Epithelial cell of prostate (primary cell): ENCODE data around the gene IL15RA.
A peak's percentile ranks its signal among the peaks of the same experiment; 100 is the strongest.
"Not testable (repeated sequence)": the region's sequence is repeated elsewhere in the genome, so short reads cannot be mapped to it uniquely, and the experiment has no call there.

Experiments used
- DNase-seq: peaks from one replicate; pipeline ENCODE4 v3.0.0-alpha.2; 2011; ENCODE audit warnings: low read depth, low spot score
- H3K27ac ChIP-seq: fragments of 450-650 bp; 2 replicates; pipeline ENCODE4 v1.5.1; 2017; ENCODE audit warnings: mild to moderate bottlenecking

IL15RA gene

DNA sequence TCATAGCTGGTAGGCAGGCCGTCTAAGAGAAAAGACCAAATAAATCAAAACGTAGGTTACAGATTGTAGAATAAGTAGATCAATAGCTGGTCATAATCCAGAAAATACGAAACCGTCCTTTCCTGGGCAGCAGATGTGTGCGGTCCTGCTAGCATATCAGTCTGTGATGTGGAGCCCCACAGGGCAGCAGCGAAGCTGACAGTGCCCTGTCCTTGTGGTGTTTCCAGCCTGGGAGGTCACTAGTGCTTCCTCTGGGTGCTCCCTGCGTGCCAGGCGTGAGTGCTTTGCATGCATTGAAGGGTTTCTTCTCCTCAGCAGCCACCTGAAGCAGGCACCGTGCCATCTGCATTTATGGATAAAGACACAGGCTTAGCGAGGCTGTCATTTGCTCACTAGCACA, 41.7 kb downstream of the IL15RA start:
- no peak overlapping the region for H3K27ac ChIP-seq
- DNase-seq: no peak

DNA sequence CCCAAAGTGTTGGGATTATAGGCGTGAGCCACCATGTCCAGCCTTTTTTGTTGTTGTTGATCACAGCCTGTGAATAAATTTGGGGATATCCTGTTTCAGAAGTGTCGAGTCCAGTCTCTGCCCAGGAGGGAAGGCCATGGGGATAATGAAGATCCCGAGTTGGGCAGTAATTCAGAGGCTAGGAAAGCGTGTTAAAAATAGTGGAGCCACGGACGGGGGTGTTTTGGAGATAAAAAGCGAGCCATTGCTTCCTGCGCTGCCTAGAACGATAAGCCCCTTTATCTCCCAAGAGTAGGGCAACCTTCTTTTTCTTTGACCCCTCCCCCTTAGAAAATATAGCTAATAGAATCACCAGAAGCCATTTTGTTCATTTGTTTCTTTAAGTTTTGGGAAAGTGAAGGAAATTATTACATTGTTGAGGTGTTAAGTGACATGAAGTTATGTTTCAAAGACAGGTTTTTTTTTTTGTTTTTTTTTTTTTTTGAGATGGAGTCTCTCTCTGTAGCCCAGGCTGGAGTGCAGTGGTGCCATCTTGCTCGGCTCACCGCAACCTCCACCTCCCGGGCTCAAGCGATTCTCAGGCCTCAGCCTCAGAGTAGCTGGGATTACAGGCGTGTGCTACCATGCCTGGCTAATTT, 43.3 kb downstream of the IL15RA start:
- H3K27ac ChIP-seq: no peak overlapping the region
- no peak for DNase-seq

DNA sequence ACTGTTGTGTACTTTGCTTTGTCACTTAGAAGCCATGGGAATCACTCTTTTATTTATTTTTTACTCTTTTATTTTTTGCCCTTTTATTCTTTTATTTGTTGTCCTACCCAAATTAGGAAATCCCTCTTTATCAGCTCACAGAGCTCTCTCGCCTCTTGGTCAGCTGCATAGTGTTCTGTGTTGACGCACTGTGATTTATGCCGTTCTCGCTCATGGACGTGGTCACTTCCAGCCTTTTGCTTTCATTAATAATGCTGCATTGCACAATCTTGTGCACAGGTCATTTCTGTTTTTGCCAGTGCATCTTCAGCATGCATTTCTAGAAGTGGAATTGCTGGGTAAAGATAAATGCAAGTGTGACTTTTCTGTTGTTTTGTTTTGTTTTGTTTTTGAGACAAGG, 45.0 kb downstream of the IL15RA start:
- DNase-seq: no peak
- no peak overlapping the region for H3K27ac ChIP-seq

DNA sequence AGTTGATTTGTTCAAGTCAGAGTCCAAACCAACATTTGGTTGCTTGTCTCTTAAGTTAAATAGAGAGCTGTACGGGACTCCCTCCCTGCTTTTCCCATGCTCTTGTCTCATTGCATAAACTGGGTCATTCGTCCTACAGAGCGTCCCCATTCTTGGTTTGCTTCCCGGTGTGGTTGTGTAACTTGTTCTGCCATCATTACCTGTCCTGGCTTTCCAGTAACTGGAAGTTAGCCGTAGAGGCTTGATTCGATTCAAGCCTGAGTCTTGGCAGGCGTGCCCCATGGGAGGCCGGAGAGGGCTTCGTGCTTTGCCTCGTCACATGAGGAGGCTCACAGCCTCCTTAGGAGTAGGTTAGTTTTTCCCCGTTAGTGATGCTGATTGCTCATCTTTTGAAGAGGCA, 47.1 kb downstream of the IL15RA start:
- no peak for DNase-seq
- H3K27ac ChIP-seq: no peak overlapping the region

DNA sequence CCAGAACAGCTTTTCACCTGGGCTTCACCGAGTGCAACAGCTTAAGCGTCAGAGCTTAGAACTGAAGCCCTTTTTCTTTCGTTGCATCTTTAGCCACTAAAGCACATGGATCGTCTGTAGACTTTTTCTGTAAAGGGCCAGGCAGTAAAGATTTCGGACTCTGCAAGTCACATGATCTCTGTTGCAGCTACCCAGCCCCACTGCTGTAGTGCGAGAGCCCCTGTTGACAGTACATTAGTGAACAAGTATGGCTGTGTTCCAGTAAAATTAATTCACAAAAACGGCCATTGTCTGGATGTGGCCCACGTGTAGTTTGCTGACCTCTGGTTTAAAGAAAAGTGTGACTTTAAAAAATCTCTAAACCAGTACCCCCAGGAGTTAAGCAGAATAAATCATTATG, 47.9 kb downstream of the IL15RA start:
- H3K27ac ChIP-seq: no peak overlapping the region

DNA sequence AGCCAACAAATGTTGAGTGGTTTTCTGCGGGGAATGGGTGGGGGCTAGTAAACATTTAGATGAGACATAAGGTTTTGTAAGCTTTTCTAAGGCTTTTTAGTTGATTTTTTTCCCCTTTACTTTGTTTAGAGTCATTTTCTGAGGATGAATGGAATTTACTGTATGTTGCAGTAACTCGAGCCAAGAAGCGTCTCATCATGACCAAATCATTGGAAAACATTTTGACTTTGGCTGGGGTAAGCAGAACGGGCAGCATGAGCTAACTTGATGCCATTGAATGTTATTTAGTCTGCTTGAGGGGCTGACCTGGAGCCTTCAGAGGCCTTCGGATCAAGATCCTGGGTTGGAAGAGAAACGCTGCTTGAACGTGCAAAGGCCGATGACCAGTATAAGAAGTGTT, 50.0 kb downstream of the IL15RA start:
- no peak overlapping the region for H3K27ac ChIP-seq
- no peak for DNase-seq

More for the DNA sequence above, 47.9 kb downstream of the IL15RA start:
- DNase-seq: no peak

DNA sequence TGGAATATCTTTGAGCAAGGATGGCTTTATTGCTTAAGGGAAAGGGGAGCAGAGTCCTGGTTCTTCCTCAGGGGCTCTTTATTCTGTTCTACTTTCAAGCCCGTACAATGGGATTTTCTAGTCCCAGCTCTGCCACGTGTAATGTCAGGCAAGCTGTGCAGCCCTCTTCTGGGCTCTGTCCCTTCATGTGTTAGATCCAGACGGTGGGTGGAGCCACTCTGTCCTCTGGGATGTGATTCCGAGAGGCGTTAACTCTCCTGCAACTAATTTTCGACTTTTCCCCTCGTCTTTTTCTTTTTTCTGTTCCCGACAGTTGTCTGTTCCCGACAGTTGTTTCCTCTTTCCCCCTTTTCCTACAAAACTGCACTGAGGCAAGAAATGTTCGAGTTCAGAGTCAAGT, 52.5 kb downstream of the IL15RA start:
- H3K27ac ChIP-seq: no peak overlapping the region
- no peak for DNase-seq

DNA sequence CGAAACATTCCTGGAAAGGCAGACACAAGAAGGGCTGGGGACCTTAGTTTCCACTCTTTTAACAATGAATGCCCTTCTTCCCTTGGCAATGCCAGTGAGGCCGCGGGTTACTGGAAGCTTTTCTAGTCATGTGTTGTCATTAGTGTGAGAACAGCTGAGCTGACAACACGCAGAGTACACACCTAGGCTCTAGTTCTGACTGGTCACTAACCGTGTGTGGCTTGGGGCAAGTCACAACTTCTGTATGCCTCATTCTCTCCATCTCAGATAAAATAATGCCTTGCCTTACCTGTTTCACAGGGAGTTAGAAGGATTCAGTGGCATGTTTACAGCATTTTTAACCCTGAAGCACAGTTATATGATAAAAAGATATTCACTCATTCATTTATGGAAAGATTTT, 55.6 kb downstream of the IL15RA start:
- no peak overlapping the region for H3K27ac ChIP-seq
- DNase-seq: no peak

DNA sequence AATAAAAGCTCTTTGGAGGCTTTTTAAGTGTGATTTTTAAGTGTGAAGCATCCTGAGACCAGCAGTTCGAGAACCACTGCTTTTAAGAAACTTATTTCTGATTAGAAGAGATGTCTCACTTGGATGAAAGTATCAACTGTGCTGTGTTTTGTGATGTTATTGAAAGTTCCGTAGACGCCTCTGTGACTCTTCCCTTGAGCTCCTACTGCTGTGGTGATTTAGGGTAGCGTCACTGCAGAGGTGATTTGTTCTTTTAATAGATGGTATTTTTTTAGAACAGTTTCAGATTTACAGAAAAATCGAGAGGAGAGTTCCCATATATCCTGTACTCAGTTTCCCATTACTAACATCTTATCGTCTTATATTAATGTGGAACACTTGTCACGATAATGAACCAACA, 57.8 kb downstream of the IL15RA start:
- H3K27ac ChIP-seq: no peak overlapping the region
- DNase-seq: no peak

DNA sequence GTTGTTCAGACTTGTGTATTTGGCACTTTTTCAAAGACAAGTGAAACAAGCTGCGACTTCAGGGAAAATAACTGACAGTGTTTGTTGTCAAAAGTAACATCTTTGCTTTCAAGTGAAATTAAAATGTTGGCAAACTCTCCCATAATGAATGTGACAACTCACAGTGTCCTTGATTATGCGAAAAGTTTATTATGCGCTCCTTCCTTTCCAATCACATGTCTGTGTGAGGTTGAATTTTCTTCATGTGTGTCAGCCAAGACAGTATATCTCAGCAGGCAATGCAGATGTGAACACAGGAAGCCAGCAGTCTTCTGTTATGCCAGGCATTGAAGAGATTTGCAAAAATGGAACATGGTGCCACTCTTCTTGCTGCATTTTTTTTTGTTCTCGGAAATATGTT, 58.6 kb downstream of the IL15RA start:
- no peak overlapping the region for H3K27ac ChIP-seq
- DNase-seq: no peak

DNA sequence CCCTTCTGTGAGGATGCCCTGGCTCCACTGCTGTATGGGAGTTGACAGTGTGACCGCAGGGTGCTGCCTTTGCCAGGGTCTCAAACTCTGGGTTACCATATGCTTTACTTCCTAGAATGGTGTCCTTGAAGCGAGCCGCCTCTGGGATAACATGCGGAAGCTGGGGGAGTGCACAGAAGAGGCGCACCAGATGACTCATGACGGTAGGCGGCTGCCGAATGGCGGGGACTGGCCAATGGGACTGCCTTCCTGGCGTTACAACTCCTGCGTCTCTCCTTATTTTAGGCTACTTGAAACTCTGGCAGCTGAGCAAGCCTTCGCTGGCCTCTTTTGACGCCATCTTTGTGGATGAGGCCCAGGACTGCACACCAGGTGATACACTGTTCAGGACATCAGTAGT, 60.0 kb downstream of the IL15RA start:
- DNase-seq: no peak

DNA sequence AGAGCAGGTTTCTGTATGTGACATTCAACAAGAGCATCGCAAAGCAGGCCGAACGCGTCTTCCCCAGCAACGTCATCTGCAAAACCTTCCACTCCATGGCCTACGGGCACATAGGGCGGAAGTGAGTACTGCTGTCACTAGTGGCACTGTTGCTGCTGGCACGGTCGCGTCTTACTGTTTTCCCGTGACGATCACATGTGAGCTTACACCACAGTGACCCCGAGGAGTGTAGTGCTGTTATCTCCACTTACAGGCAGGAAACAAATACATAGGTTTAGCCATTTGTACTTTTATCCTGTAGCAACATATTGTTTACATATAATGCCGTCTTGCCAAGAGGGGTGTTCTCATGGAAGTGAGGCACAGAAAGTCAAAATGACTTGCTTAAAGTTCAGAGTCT, 61.9 kb downstream of the IL15RA start:
- DNase-seq: no peak
- H3K27ac ChIP-seq: no peak overlapping the region

More for the DNA sequence above, 60.0 kb downstream of the IL15RA start:
- no peak overlapping the region for H3K27ac ChIP-seq

DNA sequence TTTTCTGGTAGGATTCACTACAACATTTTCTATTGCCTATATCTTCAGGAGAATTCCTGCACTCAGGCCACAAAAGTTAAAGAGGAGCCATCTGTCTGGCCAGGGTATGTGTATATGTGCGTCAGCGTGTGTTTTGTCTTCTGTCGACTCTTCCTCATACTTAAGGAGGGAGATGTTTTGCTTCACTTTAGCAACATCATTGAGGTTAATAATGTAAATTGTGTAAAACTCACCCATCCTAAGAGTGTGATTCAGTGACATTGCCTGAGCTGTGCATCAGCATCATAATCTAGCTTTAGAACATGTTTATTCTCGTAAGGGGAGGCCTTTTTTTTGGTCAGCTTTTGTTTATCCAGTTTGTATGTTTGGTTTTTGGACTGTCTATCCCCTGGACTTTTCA, 63.6 kb downstream of the IL15RA start:
- no peak for DNase-seq
- H3K27ac ChIP-seq: no peak overlapping the region

DNA sequence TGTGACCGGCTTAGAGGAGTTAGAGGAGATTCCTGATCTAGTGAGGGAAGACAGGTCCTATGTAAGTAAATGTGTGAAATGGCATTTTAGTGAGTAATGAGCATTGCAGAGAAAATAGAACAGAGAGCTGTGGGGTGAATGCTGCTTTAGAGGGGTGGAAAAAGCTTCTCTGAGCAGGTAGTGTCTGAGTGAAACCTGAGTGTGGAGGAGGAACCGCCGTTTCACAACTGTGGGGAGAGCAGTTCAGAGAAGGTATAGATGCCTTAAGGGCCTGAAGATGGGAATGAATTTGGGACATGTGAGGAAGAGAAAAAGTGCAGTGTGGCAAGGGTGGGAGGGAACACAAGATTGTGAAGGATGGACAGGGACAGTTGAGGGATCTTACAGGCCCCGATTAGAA, 65.7 kb downstream of the IL15RA start:
- no peak for DNase-seq
- H3K27ac ChIP-seq: no peak overlapping the region

DNA sequence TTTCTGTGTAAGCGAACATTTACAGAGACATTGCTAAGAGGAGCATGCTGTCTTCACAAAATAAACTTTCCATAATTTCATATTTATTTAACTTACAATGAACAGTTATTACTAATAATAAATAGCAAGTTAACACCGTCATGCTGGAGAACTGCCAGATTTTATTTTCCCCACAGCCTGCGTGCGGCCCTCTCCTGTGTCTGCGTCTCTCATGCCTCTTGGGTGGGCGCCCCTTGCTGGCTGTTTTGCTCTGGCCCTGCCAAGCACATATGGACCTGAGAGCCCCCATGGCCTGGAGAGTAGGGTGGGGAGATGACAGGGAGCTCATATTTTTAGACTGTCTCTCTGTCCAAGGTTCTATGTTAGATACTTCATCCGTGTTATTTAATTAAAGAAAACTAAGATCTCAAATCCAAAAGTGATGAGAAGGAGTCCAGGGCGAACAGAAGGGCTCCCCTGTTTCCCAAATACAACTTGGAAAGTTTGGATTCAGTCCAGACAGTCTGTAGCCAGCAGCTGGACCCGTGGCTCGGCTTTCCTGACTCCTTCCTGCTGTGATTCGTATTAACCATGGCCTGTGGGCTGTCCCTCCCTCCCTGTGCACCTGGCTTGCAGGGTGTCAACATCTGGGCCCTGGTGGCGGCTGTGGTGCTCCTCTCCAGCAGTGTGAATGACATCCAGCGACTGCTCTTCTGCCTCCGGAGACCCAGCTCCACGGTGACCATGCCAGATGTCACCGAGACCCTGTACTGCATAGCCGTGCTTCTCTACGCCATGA, 66.8 kb downstream of the IL15RA start:
- DNase-seq: no peak
- H3K27ac ChIP-seq: no peak overlapping the region

DNA sequence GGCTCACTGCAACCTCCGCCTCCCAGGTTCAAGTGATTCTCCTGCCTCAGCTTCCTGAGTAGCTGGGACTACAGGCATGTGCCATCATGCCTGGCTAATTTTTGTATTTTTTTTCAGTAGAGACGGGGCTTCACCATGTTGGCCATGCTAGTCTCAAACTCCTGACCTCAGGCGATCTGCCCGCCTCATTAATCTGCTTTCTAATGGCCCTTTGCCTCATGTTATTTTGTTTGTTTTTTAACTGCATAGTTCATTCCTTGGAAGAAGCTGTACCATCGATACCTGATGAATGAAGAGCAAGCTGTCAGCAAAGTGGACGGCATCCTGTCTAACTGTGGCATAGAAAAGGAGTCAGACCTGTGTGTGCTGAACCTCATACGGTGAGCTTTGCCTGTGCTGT, 68.7 kb downstream of the IL15RA start:
- not testable (repeated sequence) for H3K27ac ChIP-seq, DNase-seq

DNA sequence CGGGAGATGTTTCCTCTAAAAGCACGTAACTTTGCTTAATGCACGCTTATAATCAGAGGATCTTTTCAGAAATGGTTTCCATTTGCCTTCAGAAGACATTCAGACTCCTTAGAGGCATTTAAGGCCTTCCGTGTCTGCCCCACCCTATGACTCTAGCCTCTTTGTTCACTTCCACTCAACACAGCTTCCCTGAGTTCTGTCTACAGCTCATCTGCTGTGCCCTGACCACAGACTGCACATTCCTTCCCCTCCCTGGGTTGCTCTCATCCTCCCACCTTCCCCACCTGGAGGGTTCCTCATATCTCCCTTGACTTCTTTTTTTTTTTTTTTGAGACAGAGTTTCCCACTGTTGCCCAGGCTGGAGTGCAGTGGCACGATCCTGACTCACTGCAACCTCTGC, 70.7 kb downstream of the IL15RA start:
- H3K27ac ChIP-seq: peak overlapping the region; percentile 32
- no peak for DNase-seq

DNA sequence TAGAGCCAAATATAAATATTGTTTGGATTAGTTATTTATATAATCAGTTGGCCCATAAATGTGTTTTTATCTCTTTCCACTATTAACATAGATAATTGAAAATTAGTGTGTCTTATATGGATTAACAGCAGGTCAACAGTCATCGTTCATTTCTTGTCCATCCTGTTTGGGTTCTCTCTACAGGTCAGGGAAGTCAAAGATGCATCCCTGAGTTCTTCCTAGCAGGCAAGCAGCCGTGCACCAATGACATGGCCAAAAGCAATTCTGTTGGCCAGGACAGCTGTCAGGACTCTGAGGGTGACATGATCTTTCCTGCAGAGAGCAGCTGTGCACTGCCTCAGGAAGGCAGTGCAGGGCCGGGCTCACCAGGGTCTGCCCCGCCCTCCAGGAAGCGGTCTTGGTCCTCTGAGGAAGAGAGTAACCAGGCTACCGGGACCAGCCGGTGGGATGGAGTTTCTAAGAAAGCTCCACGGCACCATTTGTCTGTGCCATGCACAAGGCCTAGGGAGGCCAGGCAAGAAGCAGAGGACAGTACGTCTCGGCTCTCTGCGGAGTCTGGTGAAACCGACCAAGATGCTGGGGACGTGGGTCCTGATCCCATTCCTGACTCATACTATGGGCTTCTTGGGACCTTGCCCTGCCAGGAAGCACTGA, 71.4 kb downstream of the IL15RA start:
- no peak for DNase-seq
- H3K27ac ChIP-seq: peak overlapping the region; percentile 32

DNA sequence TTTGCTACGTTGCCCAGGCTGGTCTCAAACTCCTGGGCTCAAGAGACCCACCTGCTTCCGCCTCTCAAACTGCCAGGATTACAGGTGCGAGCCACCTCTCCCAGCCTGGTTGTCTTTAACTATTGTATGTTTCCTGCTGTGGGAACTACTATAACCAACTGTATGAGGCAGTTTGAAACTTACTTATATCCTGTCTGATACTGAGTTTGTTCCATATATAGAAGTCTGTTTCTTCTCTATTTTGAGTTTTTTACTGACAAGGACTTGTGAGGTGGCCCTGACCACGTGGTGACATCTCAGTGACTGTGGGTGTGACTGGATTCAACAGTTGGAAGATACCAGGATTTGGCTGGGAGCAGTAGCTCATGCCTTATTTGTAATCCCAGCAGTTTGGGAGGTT, 73.1 kb downstream of the IL15RA start:
- H3K27ac ChIP-seq: no peak overlapping the region
- DNase-seq: no peak

DNA sequence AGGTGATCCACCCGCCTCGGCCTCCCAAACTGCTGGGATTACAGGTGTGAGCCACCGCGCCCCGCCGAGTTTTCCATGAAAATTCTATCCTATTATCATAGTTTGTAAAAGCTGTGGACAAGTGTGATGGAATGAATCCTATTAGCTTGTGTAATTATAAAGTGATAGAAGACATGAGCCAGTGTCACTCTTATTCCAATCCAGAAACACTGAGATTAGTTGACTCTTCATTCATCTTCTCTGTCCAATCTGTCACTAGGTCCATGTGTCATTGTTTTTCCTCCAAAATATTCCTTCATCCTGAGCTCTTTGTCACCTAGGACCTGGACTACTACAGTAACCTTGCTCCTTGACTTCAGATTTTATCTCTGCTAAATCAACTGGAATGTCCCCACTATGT, 73.8 kb downstream of the IL15RA start:
- DNase-seq: no peak
- H3K27ac ChIP-seq: no peak overlapping the region

DNA sequence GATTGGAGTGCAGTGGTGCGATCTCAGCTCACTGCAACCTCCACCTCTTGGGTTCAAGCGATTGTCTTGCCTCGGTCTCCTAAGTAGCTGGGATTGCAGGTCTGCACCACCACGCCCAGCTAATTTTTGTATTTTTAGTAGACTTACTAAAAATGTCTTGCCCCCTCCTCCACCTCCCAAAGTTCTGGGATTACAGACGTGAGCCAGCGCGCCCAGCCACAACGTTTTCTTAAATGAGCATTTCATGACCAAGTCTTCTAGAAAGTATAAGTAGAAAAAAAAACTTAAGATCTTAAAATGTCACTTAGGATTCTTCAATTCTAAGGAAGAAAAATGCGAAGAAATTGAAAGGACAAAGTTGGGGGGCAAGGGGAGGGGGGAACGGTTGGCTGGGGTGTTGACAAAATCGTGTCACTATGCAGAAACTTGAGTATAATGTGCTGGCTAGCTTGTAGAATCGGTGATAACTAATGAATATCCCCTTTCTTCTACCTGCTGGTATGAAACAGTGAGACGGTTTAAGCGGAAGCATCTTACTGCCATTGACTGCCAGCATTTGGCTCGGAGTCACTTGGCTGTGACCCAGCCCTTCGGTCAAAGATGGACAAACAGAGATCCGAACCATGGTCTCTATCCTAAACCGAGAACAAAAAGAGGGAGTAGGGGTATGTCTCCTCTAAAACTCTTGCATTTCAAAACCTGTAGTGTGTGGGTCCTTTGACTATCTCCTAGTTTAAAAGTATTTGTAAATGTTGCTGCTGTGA, 74.7 kb downstream of the IL15RA start:
- DNase-seq: no peak
- no peak overlapping the region for H3K27ac ChIP-seq
